Fibroblast of skin of right quadriceps (primary cell): ENCODE results near the gene PLCH2.

ENCODE experiments used
- DNase-seq: peaks from one replicate; pipeline ENCODE4 v3.0.0-alpha.2; 2013

PLCH2 gene

GRCh38 chr1:2501041-2501819, 25.1 kb downstream of the PLCH2 start:
- DNase-seq: no peak

GRCh38 chr1:2501820-2502119, 25.7 kb downstream of the PLCH2 start:
- DNase-seq: no peak

- DNase-seq: no peak
Measured at GRCh38 chr1:2502210-2502609, 26.1 kb downstream of the PLCH2 start.

GRCh38 chr1:2502661-2503553, 26.8 kb downstream of the PLCH2 start:
- no peak for DNase-seq

GRCh38 chr1:2503554-2504224, 27.6 kb downstream of the PLCH2 start:
- no peak for DNase-seq

- DNase-seq: no peak
Measured at GRCh38 chr1:2504225-2504948, 28.3 kb downstream of the PLCH2 start.

GRCh38 chr1:2504949-2505272, 28.8 kb downstream of the PLCH2 start:
- no peak for DNase-seq

GRCh38 chr1:2505461-2505994, 29.4 kb downstream of the PLCH2 start:
- DNase-seq: no peak

- DNase-seq: no peak
Measured at GRCh38 chr1:2506007-2506860, 30.1 kb downstream of the PLCH2 start.

- DNase-seq: no peak
Measured at GRCh38 chr1:2506901-2507565, 30.9 kb downstream of the PLCH2 start.

GRCh38 chr1:2507744-2508155, 31.7 kb downstream of the PLCH2 start:
- no peak for DNase-seq

- DNase-seq: no peak
Measured at GRCh38 chr1:2508180-2508579, 32.1 kb downstream of the PLCH2 start.

- DNase-seq: no peak
Measured at GRCh38 chr1:2508751-2509150, 32.7 kb downstream of the PLCH2 start.

- DNase-seq: no peak
Measured at GRCh38 chr1:2509589-2509988, 33.5 kb downstream of the PLCH2 start.

- no peak for DNase-seq
Measured at GRCh38 chr1:2510366-2511155, 34.5 kb downstream of the PLCH2 start.

GRCh38 chr1:2512862-2513421, 36.9 kb downstream of the PLCH2 start:
- no peak for DNase-seq

- no peak for DNase-seq
Measured at GRCh38 chr1:2513939-2514652, 38.0 kb downstream of the PLCH2 start.

- no peak for DNase-seq
Measured at GRCh38 chr1:2514863-2515762, 39.0 kb downstream of the PLCH2 start.

GRCh38 chr1:2515763-2516080, 39.6 kb downstream of the PLCH2 start:
- DNase-seq: no peak
